ENCODE results near the gene STX2. TPM values are rescaled to one million over a fixed set of nuclear protein-coding genes. Genes with fewer than 3 reads are reported as not detected.
A peak's percentile ranks its signal among the peaks of the same experiment; 100 is the strongest.

Gene STX2
- total and polyA plus RNA-seq, 10 of the 15 experiments (the other 5 are each of a cell fraction or from before 2014, with no cell fraction given): 6.0 to 22.2 (median 10.0) TPM

DNA sequence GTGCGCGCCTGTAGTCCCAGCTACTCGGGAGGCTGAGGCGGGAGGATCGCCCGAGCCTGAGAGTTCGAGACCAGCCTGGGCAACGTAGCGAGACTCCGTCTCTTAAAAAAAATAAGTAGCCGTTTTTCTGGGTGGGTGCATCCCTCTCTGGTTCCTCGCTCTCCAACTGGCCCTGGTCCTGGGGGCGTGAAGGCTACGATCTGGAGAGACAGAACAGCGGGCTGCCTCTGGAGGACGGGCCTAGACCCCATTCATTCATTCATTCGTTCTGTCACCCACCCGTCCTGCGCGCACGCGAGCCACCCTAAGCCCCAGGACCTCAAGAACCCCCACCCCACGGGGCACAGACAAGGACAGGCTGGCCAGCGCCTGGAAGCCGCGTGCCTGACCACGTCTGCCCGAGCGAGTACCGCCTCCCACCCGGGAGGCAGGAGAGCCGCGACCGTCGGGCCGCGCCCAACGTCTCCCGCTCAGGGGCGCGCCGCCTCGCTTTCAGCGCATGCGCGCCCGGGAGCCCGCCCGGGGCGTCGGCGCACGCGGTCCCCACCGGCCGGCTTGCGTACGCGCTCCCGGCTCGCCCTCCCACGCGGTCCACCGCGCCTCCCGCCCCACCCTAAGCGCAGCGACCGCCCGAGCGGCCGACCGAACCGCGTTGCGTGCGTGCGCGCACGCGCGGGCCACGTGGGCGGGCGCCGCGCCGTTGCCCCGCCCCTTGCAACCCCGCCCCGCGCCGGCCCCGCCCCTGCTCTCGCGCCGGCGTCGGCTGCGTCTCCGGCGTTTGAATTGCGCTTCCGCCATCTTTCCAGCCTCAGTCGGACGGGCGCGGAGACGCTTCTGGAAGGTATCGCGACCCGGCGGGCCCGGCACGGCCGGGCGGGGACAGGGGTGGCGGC lies 32.5 kb upstream of the STX2 start, which contains the start of gene RAN (continued):
- TF ChIP-seq, protein P1, sequence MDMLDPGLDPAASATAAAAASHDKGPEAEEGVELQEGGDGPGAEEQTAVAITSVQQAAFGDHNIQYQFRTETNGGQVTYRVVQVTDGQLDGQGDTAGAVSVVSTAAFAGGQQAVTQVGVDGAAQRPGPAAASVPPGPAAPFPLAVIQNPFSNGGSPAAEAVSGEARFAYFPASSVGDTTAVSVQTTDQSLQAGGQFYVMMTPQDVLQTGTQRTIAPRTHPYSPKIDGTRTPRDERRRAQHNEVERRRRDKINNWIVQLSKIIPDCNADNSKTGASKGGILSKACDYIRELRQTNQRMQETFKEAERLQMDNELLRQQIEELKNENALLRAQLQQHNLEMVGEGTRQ (IDR thresholded peaks at IDR 0.05; ENCODE audit: borderline replicate concordance, low read depth, low read length): peak; percentile 14
- TF ChIP-seq CHD2 (IDR thresholded peaks at IDR 0.05; ENCODE audit: borderline replicate concordance, low read depth, low read length) (no peak), EGR1 (IDR thresholded peaks at IDR 0.05; ENCODE audit: borderline replicate concordance in 1 of 2, low read depth in 2 of 2, low read length in 2 of 2) (peak; percentile 84 to 86; a peak in 2 of 3 replicates), CHD4 (IDR thresholded peaks at IDR 0.05) (no peak), POLR2AphosphoS5 (IDR thresholded peaks at IDR 0.05; ENCODE audit: low read length) (peak; percentile 80), BACH1 (IDR thresholded peaks at IDR 0.05; ENCODE audit: borderline replicate concordance) (peak; percentile 77), CREM (IDR thresholded peaks at IDR 0.05; ENCODE audit: low read depth) (no peak), RELA (IDR thresholded peaks at IDR 0.05; ENCODE audit: borderline replicate concordance, partially characterized antibody) (peak; percentile 42), NRF1 (conservative IDR thresholded peaks at IDR 0.05; ENCODE audit: low read depth, low read length) (peak; percentile 59), DPF2 (IDR thresholded peaks at IDR 0.05) (peak; percentile 20), POLR2AphosphoS2 (IDR thresholded peaks at IDR 0.05; ENCODE audit: low read depth, low read length) (peak; percentile 57; the same call in 1 of the 2 replicates), RUNX3 (IDR thresholded peaks at IDR 0.05; ENCODE audit: low read length) (peak; percentile 48; the same call in 1 of the 2 replicates), BHLHE40 (IDR thresholded peaks at IDR 0.05; ENCODE audit: borderline replicate concordance in 1 of 2, low read depth in 2 of 2, low read length in 1 of 2) (peak; percentile 25 to 87; a peak in 1 of 4 replicates), TCF7 (IDR thresholded peaks at IDR 0.05; ENCODE audit: borderline replicate concordance) (no peak)
- TF ChIP-seq, protein P2, sequence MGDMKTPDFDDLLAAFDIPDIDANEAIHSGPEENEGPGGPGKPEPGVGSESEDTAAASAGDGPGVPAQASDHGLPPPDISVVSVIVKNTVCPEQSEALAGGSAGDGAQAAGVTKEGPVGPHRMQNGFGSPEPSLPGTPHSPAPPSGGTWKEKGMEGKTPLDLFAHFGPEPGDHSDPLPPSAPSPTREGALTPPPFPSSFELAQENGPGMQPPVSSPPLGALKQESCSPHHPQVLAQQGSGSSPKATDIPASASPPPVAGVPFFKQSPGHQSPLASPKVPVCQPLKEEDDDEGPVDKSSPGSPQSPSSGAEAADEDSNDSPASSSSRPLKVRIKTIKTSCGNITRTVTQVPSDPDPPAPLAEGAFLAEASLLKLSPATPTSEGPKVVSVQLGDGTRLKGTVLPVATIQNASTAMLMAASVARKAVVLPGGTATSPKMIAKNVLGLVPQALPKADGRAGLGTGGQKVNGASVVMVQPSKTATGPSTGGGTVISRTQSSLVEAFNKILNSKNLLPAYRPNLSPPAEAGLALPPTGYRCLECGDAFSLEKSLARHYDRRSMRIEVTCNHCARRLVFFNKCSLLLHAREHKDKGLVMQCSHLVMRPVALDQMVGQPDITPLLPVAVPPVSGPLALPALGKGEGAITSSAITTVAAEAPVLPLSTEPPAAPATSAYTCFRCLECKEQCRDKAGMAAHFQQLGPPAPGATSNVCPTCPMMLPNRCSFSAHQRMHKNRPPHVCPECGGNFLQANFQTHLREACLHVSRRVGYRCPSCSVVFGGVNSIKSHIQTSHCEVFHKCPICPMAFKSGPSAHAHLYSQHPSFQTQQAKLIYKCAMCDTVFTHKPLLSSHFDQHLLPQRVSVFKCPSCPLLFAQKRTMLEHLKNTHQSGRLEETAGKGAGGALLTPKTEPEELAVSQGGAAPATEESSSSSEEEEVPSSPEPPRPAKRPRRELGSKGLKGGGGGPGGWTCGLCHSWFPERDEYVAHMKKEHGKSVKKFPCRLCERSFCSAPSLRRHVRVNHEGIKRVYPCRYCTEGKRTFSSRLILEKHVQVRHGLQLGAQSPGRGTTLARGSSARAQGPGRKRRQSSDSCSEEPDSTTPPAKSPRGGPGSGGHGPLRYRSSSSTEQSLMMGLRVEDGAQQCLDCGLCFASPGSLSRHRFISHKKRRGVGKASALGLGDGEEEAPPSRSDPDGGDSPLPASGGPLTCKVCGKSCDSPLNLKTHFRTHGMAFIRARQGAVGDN (IDR thresholded peaks at IDR 0.05): peak; percentile 76
- TF ChIP-seq, protein P3, sequence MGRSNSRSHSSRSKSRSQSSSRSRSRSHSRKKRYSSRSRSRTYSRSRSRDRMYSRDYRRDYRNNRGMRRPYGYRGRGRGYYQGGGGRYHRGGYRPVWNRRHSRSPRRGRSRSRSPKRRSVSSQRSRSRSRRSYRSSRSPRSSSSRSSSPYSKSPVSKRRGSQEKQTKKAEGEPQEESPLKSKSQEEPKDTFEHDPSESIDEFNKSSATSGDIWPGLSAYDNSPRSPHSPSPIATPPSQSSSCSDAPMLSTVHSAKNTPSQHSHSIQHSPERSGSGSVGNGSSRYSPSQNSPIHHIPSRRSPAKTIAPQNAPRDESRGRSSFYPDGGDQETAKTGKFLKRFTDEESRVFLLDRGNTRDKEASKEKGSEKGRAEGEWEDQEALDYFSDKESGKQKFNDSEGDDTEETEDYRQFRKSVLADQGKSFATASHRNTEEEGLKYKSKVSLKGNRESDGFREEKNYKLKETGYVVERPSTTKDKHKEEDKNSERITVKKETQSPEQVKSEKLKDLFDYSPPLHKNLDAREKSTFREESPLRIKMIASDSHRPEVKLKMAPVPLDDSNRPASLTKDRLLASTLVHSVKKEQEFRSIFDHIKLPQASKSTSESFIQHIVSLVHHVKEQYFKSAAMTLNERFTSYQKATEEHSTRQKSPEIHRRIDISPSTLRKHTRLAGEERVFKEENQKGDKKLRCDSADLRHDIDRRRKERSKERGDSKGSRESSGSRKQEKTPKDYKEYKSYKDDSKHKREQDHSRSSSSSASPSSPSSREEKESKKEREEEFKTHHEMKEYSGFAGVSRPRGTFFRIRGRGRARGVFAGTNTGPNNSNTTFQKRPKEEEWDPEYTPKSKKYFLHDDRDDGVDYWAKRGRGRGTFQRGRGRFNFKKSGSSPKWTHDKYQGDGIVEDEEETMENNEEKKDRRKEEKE (IDR thresholded peaks at IDR 0.05): no peak
- TF ChIP-seq, protein P4, sequence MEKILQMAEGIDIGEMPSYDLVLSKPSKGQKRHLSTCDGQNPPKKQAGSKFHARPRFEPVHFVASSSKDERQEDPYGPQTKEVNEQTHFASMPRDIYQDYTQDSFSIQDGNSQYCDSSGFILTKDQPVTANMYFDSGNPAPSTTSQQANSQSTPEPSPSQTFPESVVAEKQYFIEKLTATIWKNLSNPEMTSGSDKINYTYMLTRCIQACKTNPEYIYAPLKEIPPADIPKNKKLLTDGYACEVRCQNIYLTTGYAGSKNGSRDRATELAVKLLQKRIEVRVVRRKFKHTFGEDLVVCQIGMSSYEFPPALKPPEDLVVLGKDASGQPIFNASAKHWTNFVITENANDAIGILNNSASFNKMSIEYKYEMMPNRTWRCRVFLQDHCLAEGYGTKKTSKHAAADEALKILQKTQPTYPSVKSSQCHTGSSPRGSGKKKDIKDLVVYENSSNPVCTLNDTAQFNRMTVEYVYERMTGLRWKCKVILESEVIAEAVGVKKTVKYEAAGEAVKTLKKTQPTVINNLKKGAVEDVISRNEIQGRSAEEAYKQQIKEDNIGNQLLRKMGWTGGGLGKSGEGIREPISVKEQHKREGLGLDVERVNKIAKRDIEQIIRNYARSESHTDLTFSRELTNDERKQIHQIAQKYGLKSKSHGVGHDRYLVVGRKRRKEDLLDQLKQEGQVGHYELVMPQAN (conservative IDR thresholded peaks at IDR 0.05): peak; percentile 80

All from GM12878 (cell line).